AG04449 (cell line): ENCODE data around the gene YTHDF1.
A peak's percentile ranks its signal among the peaks of the same experiment; 100 is the strongest.

ENCODE experiments used
- CTCF ChIA-PET: fragments of 350-600 bp; formaldehyde crosslinking; extraction: SDS; loops from one replicate; lab custom pipeline; 2021; ENCODE audit warnings: antibody characterized with exemption; lab: Yijun Ruan, JAX
- POLR2A ChIA-PET: fragments of 400-600, 350-600 bp; formaldehyde crosslinking; extraction: SDS; loops from one replicate; lab custom pipeline; 2020; ENCODE audit warnings: antibody characterized with exemption, inconsistent platforms; lab: Yijun Ruan, JAX
- DNase-seq: peaks from one replicate; pipeline ENCODE4 v3.0.0-alpha.2; 2010; ENCODE audit warnings: low read depth, low spot score
- H3K4me3 ChIP-seq: 2 replicates; pipeline ENCODE4 v1.5.1; 2011; ENCODE audit warnings: low read depth, mild to moderate bottlenecking, control low read depth, low read length
- CTCF ChIP-seq: IDR thresholded peaks from one replicate; pipeline ENCODE4 v1.5.1; 2011; ENCODE audit warnings: mild to moderate bottlenecking, moderate library complexity, low read length, control low read depth, inconsistent platforms; ENCODE audit not compliant: insufficient read depth; ENCODE audit errors: missing control alignments

Gene YTHDF1

DNA sequence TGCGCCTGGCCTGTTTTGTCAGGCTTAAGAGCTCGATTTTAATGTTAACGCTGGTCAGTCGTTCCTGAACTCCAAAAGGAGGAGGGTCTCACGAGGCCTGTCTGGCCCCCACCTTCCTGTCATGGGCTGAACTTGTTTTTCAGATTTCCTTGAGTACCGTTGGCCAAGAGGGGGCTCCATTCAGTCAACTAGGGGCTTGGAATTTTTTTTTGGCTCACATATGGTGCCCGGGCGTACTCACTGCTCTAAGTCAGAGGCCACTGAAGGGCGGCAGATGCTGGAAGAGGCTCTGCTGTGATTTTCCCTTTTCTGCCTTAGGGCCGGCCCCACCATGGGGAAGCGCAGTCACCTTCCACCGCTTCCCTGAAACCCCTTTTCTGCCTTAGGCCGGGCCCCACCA lies 12.9 kb upstream of the YTHDF1 start:
- H3K4me3 ChIP-seq: no peak overlapping the region
- ChIA-PET CTCF (interaction anchor here (2.5 to 6.9 kb wide), 4 partner anchors 8 to 24 kb away, joined by 9 to 79 read pairs (median 15); partner anchors contain the start of gene NKAIN4), POLR2A (no interaction called here)
- DNase-seq: no peak
- no peak for TF ChIP-seq CTCF

DNA sequence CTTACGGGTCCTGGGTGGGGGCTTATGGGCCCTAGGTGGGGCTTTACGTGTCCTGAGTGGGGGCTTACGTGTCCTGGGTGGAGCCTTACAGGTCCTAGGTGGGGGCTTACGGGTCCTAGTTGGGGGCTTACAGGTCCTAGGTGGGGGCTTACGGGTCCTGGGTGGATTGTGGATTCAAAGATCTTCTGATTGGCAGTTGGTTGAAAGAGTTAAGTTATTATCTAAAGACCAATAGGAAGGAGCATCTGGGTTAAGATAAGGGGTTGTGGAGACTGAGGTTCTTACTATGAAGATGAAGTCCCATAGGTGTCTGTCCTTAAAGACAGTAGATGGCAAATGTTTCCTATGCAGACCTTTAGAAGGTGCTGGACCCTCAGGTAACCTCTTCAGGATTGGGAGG lies 11.3 kb upstream of the YTHDF1 start:
- CTCF ChIA-PET: interaction anchor here (3.8 to 6.9 kb wide), 2 partner anchors 9 to 26 kb away, joined by 17 to 79 read pairs; partner anchors contain the start of gene NKAIN4
- H3K4me3 ChIP-seq: no peak overlapping the region
- POLR2A ChIA-PET: no interaction called here
- no peak for DNase-seq
- no peak for TF ChIP-seq CTCF

DNA sequence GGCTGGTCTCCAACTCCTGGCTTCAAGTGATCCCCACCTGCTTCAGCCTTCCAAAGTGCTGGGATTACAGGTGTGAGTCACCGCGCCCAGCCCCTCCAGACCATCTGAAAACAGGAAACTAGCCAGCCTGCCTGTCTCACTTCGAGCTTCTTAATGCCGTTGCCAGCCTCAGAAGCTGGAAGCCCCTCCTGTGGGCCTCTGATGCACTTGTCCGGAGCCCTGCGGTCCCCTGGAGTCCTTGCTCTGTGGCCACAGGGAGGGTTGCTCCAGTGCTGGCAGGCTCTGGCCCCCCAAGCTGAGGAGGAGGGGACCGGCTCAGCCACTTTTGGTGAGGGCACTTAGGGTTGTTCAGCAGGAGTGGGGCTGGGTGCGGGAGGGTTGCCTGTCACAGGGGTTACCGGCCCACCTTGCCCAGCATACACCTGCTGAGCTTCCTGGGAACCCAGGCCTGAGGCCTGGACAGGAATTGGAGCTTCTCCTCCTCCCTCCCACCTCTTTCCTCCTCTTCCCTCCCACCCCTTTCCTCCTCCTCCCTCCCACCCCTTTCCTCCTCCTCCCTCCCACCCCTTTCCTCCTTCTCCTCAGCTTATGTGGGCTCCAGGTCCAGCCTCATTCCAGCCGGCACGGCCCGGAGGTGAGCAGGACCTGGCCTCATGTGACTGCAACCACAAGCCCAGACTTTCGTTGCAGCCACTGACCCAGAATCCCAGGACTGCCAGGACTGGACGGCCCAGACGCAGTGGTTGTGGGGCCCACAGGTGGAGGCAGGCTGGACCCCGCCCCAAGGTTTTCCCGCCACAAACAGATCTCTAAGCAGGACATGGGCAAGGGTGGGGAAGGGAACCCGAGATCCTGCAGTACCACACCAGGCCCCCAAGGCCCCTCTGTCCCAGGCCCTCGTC lies 10.4 kb upstream of the YTHDF1 start:
- POLR2A ChIA-PET: no interaction called here
- TF ChIP-seq CTCF: no peak
- no peak overlapping the region for H3K4me3 ChIP-seq
- CTCF ChIA-PET: interaction anchor here (0.9 to 6.9 kb wide), 9 partner anchors 9 to 156 kb away, joined by 3 to 142 read pairs (median 73); partner anchors contain the start of genes ARFGAP1, BIRC7, COL20A1 and NKAIN4
- no peak for DNase-seq

DNA sequence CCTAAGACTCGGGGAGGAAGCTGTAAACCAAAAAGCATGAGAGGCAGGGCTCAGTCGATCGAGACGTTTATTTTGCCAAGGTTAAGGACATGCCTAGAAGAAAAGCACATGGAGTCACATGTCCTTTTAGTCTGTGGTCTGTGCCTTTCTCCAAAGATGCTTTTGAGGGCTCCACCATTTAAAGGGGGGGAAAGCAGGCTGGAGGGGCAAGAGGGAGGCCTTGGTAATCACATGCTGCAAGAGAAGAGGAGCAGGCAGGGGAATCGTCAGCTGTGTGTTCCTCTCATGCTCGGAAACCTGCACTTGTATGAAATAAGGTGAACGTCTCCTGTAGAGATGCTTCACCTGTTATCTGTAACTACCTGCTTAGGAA lies 9.1 kb upstream of the YTHDF1 start:
- TF ChIP-seq CTCF: no peak
- POLR2A ChIA-PET: no interaction called here
- DNase-seq: no peak
- H3K4me3 ChIP-seq: no peak overlapping the region
- CTCF ChIA-PET: interaction anchor here (1.6 to 6.9 kb wide), 10 partner anchors 11 to 157 kb away, joined by 3 to 142 read pairs (median 61); partner anchors contain the start of genes ARFGAP1, BIRC7, COL20A1 and NKAIN4

DNA sequence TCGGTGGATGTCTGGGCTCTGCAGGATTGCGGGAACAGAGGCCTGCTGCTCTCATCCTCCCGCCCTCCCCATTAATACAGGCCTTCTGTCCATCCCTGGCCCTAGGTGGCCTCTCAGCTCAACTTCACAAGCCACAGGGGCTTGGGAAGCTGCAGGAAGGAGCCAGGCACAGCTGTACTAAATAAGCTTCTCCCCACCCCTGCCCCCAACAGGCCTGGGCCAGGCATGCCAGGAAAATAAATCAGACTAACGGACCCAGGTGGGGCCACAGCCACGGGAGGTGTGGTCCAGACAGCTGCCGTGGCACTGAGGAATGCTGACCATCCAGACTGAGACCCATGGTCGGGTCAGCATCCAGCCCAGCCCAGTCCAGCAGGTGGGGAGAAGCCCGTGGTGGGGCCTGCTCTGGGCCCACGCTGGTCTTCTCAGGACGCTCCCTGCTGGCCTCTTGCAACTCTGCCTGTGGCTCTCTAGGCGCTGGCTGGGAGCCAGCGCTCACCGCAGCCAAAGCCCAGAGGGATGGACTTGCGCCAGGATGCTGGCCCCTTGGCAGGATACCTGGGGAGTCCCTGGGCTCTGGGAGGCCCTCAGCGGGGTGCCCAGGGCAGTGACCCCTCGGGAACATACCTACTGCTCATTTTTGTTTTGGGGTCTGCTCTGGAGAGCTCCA lies 8.6 kb upstream of the YTHDF1 start:
- POLR2A ChIA-PET: interaction anchor here (0.8 to 1.8 kb wide), 4 partner anchors 8 to 84 kb away, joined by 3 to 6 read pairs (median 4); partner anchors contain the start of gene ARFGAP1
- TF ChIP-seq CTCF: peak; percentile 18

More for the DNA sequence above, 8.6 kb upstream of the YTHDF1 start:
- no peak overlapping the region for H3K4me3 ChIP-seq
- CTCF ChIA-PET: interaction anchor here (1.0 to 6.9 kb wide), 25 partner anchors 11 to 312 kb away, joined by 3 to 142 read pairs (median 10); partner anchors contain the start of genes ARFGAP1, BIRC7, COL20A1 and NKAIN4
- no peak for DNase-seq
